ENCODE results near the gene BOD1. TPM values are rescaled to one million over a fixed set of nuclear protein-coding genes. Genes with fewer than 3 reads are reported as not detected.

BOD1 gene
- total and polyA plus RNA-seq, 2 of the 8 experiments (the other 6 are each of a cell fraction or from before 2014, with no cell fraction given), result 107 to 149 TPM

DNA sequence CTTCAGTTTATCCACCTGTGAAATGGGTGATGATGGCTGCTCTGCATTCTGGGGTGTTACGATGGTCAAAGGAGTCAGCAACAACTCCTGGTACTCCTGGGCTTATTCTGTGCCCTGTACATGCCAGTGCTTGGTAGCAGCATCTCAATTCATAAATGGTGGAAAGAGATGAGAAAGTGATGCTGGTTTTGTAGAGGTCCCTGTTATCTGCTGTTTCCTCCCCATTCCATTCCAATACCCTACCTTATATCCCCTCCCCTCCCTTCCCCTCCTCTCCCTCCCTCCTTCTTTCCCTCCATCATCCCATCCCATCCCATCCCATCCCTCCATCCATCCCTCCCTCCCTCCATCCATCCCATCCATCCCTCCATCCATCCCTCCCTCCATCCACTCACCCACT is 19.1 kb downstream of the BOD1 start (continued):
- TF ChIP-seq, protein P1, sequence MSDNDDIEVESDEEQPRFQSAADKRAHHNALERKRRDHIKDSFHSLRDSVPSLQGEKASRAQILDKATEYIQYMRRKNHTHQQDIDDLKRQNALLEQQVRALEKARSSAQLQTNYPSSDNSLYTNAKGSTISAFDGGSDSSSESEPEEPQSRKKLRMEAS (IDR thresholded peaks at IDR 0.05), result no peak

Data from H1 (cell line).